ENCODE data around the gene RPLP1. TPM values are rescaled to one million over a fixed set of nuclear protein-coding genes. Genes with fewer than 3 reads are reported as not detected.

Gene RPLP1
- total and polyA plus RNA-seq, 2 of the 8 experiments (the other 6 are each of a cell fraction or from before 2014, with no cell fraction given) = 2,089 to 4,387 TPM

DNA sequence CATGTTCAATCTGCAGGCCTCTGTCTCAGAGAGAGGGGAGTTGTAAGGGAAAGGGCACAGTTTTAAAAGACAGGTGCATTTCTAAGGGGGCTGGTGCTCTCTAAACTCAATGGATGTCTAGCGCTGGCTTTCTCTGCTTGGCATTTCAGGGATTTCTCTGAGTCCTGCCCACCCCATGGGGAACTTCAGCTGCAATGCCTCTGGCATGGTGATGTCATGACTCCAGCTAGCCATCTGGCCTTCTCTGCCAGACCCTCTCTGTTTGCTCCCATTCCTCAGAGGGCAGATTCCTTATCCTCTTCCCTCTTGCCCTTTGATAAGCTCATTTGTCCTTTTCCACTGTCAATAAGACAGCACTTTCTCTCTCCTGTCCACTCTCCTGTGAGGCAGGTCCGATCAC, 40.8 kb downstream of the RPLP1 start (continued):
- no peak for TF ChIP-seq CBX5 (IDR thresholded peaks at IDR 0.05; ENCODE audit: low read depth, low read length)

Data from H1 (cell line).